Immature natural killer cell (primary cell): Measurements from ENCODE around the gene ZNF611. TPM values are rescaled to one million over a fixed set of nuclear protein-coding genes. Genes with fewer than 3 reads are reported as not detected.
"Not testable (repeated sequence)": the region's sequence is repeated elsewhere in the genome, so short reads cannot be mapped to it uniquely, and the experiment has no call there.

Experiments
- DNase-seq, 3 donors: peaks; one replicate each; pipeline ENCODE4 v3.0.0; 2022; ENCODE audit warnings: mixed read lengths in 1 of 3
- H3K27ac Mint-ChIP-seq, 6 donors: one replicate each; pipeline ENCODE4 v1.8.0; 2020; ENCODE audit warnings: mixed read lengths in 6 of 6, mild to moderate bottlenecking in 5 of 6, inconsistent platforms in 4 of 6, moderate library complexity in 3 of 6
- H3K27me3 Mint-ChIP-seq, 3 donors: one replicate each; pipeline ENCODE4 v1.8.0; 2020 to 2021; ENCODE audit warnings: low read depth in 3 of 3, mild to moderate bottlenecking in 3 of 3, mixed read lengths in 3 of 3, moderate library complexity in 3 of 3, inconsistent platforms in 1 of 3
- H3K36me3 Mint-ChIP-seq, 3 donors: one replicate each; pipeline ENCODE4 v1.8.0; 2020; ENCODE audit warnings: mixed read lengths in 3 of 3, inconsistent platforms in 2 of 3, mild to moderate bottlenecking in 2 of 3
- H3K4me1 Mint-ChIP-seq, 2 donors: one replicate each; pipeline ENCODE4 v1.8.0; 2020; ENCODE audit warnings: inconsistent platforms in 2 of 2, mild to moderate bottlenecking in 2 of 2, mixed read lengths in 2 of 2, moderate library complexity in 1 of 2
- H3K4me3 Mint-ChIP-seq, 5 donors: one replicate each; pipeline ENCODE4 v1.8.0; 2020; ENCODE audit warnings: mild to moderate bottlenecking in 5 of 5, mixed read lengths in 5 of 5, inconsistent platforms in 3 of 5, moderate library complexity in 3 of 5
- H3K9me3 Mint-ChIP-seq, 6 donors: one replicate each; pipeline ENCODE4 v1.8.0; 2020; ENCODE audit warnings: mild to moderate bottlenecking in 6 of 6, mixed read lengths in 6 of 6, inconsistent platforms in 4 of 6, moderate library complexity in 3 of 6
- polyA plus RNA-seq, 3 donors: library from polyadenylated mRNA; unstranded; fragments of 300-500 nt; fragmentation: Illumina TruSeq; gene quantifications; one replicate each; pipeline ENCODE4 v1.2.3, GENCODE V29; 2021

The ZNF611 gene
- polyA plus RNA-seq = 10 to 100 TPM; 18.4 to 75.2 (median 27.4) TPM

DNA sequence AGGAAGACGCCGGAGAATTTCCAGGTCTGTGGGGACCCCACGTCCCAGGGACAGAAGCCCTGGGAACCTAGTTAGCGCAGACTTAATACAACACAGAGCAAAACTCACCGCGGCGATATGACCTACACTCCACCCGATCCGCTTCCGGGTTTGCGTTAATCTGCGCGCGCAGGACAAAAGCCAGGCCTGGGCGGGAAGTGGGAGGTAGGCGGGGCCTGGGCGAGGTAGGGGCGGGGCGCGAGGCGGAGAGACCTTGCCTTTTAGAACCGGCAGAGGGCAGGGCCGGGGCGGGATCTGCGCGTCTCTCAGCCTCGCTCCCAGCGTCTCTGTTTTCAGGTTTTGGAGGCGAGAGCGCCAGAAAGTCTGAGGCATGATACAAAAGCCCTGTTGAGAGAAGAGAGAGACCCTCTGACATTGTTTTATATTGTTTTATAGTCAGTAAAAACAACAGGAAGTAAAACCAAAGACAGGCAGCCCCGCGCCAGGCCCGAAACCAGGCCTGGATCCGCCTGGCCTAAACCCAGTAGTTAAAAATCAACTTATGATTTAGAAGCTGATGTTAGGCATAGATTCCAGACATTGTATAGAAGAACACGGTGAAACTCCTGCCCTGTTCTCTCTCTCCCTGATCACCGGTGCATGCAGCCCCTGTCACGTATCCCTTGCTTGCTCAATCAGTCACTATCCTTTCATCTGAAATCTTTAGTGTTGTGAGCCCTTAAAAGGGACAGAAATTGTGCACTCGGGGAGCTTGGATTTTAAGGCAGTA is at the start of gene ZNF611:
Gene ZNF611 (minus strand): TSS at position 152 of the 769 bp plus-strand sequence. CDS start 19,150 bp downstream, outside the sequence.
- Mint-ChIP-seq H3K27me3 (peaks cover 4 to 7% (median 6%) of the 10 kb centered on the region in 3 donors), H3K27ac (peak within 1 kb of the TSS; percentile 89 to 97 (median 96)), H3K9me3 (no peaks in the 10 kb centered on the region), H3K36me3 (peaks cover 0 to 3% (median 0%) of the 10 kb centered on the region in 3 donors), H3K4me1 (peaks cover 23 to 30% of the 10 kb centered on the region in 2 donors), H3K4me3 (peak within 1 kb of the TSS; percentile 91 to 96 (median 94))
- peak; percentile 99 for DNase-seq

DNA sequence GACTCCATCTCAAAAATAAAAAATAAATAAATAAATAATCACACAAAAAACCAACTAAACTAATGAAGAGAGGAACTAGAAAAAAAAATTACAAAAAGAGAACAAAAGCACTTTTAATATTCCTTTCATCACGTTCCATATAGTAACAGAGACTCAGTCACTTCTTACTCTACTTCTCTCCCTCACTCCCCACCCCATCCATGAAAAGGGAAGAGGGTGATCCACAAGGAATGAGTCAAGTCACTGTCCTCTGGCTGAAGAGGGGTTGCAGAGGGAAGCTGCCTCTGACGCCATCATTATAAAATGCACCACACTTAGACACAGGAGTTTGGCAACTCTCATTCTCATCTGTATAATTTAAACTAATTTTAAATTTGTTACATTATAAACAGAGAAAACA is 48.0 kb upstream of the ZNF611 start:
- Mint-ChIP-seq H3K36me3 (peaks cover 24 to 35% (median 26%) of the 10 kb centered on the region in 3 donors), H3K27ac (peak overlapping the region in 1 of 6 donors; percentile 83), H3K4me3 (peak overlapping the region; percentile 16 to 92 (median 59)), H3K4me1 (peaks cover 81 to 84% of the 10 kb centered on the region in 2 donors)
- not testable (repeated sequence) for DNase-seq, H3K27me3 Mint-ChIP-seq, H3K9me3 Mint-ChIP-seq

GRCh38 chr19:52778811-52779210 is 44.0 kb upstream of the ZNF611 start:
- H3K4me1 Mint-ChIP-seq = peaks cover 79 to 80% of the 10 kb centered on the region in 2 donors
- peaks cover 0 to 6% (median 0%) of the 10 kb centered on the region in 6 donors for H3K9me3 Mint-ChIP-seq
- peak overlapping the region; percentile 83 to 96 (median 88) for H3K27ac Mint-ChIP-seq
- peak overlapping the region; percentile 73 to 83 (median 78) for H3K4me3 Mint-ChIP-seq
- DNase-seq = peak; percentile 74 to 77 (median 76)
- peaks cover 30 to 50% (median 47%) of the 10 kb centered on the region in 3 donors for H3K36me3 Mint-ChIP-seq
- H3K27me3 Mint-ChIP-seq = no peaks in the 10 kb centered on the region

- not testable (repeated sequence) for H3K27ac Mint-ChIP-seq, H3K4me3 Mint-ChIP-seq, DNase-seq, H3K27me3 Mint-ChIP-seq, H3K4me1 Mint-ChIP-seq
- H3K9me3 Mint-ChIP-seq = peaks cover 7 to 24% (median 17%) of the 10 kb centered on the region in 6 donors
- peaks cover 15 to 24% (median 21%) of the 10 kb centered on the region in 3 donors for H3K36me3 Mint-ChIP-seq
Measured at GRCh38 chr19:52756447-52756846, 21.6 kb upstream of the ZNF611 start.

DNA sequence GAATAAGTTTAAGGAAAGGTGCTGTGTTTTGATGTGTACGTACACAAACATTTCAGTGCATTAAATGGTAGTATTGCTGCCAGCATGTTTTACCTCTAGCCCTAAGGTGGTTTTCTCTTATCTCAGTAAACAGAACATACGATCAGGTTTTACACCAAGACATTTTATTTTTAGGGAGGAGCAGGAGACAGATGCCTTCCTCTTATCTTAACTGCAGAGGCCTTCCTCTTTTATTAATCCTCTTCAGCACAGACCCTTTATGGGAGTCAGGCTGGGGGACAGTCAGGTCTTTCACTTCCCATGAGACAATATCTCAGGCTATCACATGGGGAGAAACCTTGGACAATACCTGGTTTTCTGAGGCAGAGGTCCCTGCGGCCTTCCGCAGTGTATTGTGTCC is 14.9 kb upstream of the ZNF611 start:
- Mint-ChIP-seq H3K27ac (peak overlapping the region in 2 of 6 donors; percentile 6 to 25), H3K4me3 (no peak overlapping the region)

DNA sequence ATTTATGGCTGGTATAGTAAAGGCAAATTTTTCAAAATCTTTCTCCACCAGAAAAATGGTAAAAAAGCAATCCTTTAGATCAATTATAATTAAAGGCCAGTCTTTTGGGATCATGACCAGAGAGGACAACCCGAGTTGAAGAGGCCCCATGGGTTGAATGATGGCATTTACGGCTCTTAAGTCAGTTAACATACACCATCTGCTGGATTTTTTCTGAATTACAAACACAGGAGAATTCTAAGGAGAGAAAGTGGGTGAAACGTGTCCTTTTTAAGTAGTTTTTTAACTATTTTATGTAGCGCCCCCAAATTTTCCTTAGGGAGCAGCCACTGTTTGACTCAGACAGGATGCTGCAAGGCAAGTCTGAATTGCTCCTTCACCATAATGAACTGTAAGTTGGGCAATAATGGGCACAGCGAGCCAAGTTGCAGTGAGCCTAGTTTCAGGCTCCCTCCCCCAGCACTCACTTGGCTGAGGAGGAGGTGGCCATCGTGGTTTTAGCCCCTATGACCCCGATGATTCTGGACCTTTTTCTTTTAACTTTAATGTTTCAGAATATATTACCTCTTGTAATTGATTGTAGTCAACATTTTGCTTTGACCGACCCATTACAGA is 13.6 kb upstream of the ZNF611 start:
- Mint-ChIP-seq H3K4me3 (no peak overlapping the region), H3K27me3 (peaks cover 0 to 2% (median 2%) of the 10 kb centered on the region in 3 donors)
- peak; percentile 28 to 49 (median 41) for DNase-seq

More for the DNA sequence above, 14.9 kb upstream of the ZNF611 start:
- Mint-ChIP-seq H3K36me3 (peaks cover 11 to 30% (median 12%) of the 10 kb centered on the region in 3 donors), H3K4me1 (peaks cover 23 to 26% of the 10 kb centered on the region in 2 donors), H3K27me3 (peaks cover 0 to 2% (median 2%) of the 10 kb centered on the region in 3 donors), H3K9me3 (no peaks in the 10 kb centered on the region)
- no peak for DNase-seq

DNA sequence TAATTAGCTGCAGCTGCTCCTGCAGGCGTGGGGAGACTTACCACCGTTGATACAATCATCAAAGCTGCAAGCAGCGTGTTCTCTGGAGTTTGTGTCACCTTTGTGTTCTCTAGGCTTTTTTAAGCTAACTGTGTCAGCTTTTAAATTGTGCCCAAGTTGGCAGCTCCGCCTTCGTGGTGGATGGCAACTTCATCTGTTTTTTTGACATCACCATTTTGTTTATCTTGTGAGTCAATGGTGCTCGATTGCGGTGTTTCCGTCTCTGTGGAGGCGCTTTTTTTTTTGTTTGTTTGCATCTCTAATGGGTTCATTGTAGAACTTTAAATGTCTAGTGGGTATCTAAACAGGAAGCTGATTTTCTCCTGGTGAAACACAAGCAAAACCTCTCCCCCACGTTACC is 11.1 kb upstream of the ZNF611 start:
- peak overlapping the region; percentile 89 to 99 (median 96) for H3K27ac Mint-ChIP-seq
- H3K4me1 Mint-ChIP-seq = peaks cover 44 to 63% of the 10 kb centered on the region in 2 donors
- DNase-seq = peak; percentile 51 to 79 (median 58)
- H3K4me3 Mint-ChIP-seq = peak overlapping the region; percentile 53 to 81 (median 62)
- H3K9me3 Mint-ChIP-seq, H3K27me3 Mint-ChIP-seq: not testable (repeated sequence)
- peaks cover 3 to 14% (median 4%) of the 10 kb centered on the region in 3 donors for H3K36me3 Mint-ChIP-seq

More for the DNA sequence above, 13.6 kb upstream of the ZNF611 start:
- Mint-ChIP-seq H3K9me3 (no peaks in the 10 kb centered on the region), H3K36me3 (peaks cover 3 to 20% (median 8%) of the 10 kb centered on the region in 3 donors), H3K27ac (peak overlapping the region in 3 of 6 donors; percentile 47 to 64 (median 60)), H3K4me1 (peaks cover 25 to 38% of the 10 kb centered on the region in 2 donors)

- peaks cover 44 to 69% of the 10 kb centered on the region in 2 donors for H3K4me1 Mint-ChIP-seq
- H3K27ac Mint-ChIP-seq = peak overlapping the region in 5 of 6 donors; percentile 81 to 96 (median 86)
- no peaks in the 10 kb centered on the region for H3K9me3 Mint-ChIP-seq
- no peak for DNase-seq
- peak overlapping the region in 1 of 5 donors; percentile 36 for H3K4me3 Mint-ChIP-seq
- peaks cover 0 to 5% (median 0%) of the 10 kb centered on the region in 3 donors for H3K36me3 Mint-ChIP-seq
- H3K27me3 Mint-ChIP-seq = peaks cover 0 to 2% (median 2%) of the 10 kb centered on the region in 3 donors
Measured at GRCh38 chr19:52743091-52743490, 8.2 kb upstream of the ZNF611 start.

DNA sequence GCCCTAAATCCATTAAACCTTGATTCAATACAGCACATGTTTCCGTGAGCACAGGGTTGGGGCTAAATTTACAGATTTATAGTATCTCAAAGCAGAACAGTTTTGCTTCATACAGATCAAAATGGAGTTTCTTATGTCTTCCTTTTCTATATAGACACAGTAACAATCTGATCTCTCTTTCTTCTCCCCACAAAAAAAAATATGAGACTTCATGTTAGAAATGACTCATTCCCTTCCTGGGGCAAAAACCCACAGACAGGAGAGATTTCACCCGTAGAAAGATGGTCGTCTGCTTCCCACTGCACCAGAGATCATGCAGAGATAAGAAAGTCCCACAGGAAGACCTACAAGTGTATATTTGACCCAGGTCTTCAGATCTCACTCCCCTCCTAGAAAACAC is 7.7 kb upstream of the ZNF611 start:
- Mint-ChIP-seq H3K4me1 (peaks cover 44 to 69% of the 10 kb centered on the region in 2 donors), H3K4me3 (peak overlapping the region in 3 of 5 donors; percentile 36 to 65 (median 47)), H3K9me3 (no peaks in the 10 kb centered on the region), H3K36me3 (peaks cover 0 to 5% (median 0%) of the 10 kb centered on the region in 3 donors), H3K27me3 (peaks cover 0 to 2% (median 2%) of the 10 kb centered on the region in 3 donors), H3K27ac (peak overlapping the region; percentile 81 to 96 (median 86))
- peak in 2 of 3 donors; percentile 11 to 15 for DNase-seq

- H3K36me3 Mint-ChIP-seq = peaks cover 0 to 5% (median 0%) of the 10 kb centered on the region in 3 donors
- H3K27me3 Mint-ChIP-seq = peaks cover 0 to 2% (median 2%) of the 10 kb centered on the region in 3 donors
- no peak for DNase-seq
- peak overlapping the region; percentile 81 to 96 (median 86) for H3K27ac Mint-ChIP-seq
- H3K9me3 Mint-ChIP-seq = no peaks in the 10 kb centered on the region
- H3K4me3 Mint-ChIP-seq = peak overlapping the region in 1 of 5 donors; percentile 36
- peaks cover 43 to 66% of the 10 kb centered on the region in 2 donors for H3K4me1 Mint-ChIP-seq
Measured at GRCh38 chr19:52741951-52742485, 7.2 kb upstream of the ZNF611 start.

DNA sequence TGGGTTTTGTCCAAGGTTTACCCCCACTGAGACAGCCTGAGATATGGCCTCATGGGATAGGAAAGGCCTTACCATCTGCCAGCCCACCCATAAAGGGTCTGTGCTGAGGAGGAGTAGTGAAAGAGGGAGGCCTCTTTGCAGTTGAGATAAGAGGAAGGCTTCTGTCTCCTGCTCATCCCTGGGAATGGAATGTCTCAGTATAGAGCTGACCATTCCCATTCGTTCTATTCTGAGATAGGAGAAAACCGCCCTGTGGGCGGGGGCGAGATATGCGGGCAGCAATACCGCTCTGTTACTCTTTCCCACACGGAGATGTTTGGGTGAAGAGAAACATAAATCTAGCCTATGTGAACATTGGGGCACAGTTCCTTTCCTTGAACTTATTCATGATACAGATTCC is 6.5 kb upstream of the ZNF611 start:
- Mint-ChIP-seq H3K4me1 (peaks cover 36 to 59% of the 10 kb centered on the region in 2 donors), H3K4me3 (peak overlapping the region in 1 of 5 donors; percentile 18), H3K27ac (peak overlapping the region in 3 of 6 donors; percentile 56 to 96 (median 86))
- H3K36me3 Mint-ChIP-seq, DNase-seq, H3K9me3 Mint-ChIP-seq, H3K27me3 Mint-ChIP-seq: not testable (repeated sequence)

- Mint-ChIP-seq H3K27ac (no peak overlapping the region), H3K27me3 (peaks cover 4 to 6% (median 6%) of the 10 kb centered on the region in 3 donors), H3K9me3 (no peaks in the 10 kb centered on the region), H3K4me3 (no peak overlapping the region), H3K36me3 (peaks cover 0 to 5% (median 0%) of the 10 kb centered on the region in 3 donors), H3K4me1 (peaks cover 27 to 53% of the 10 kb centered on the region in 2 donors)
- no peak for DNase-seq
Measured at GRCh38 chr19:52739576-52739975, 4.7 kb upstream of the ZNF611 start.

- peak overlapping the region in 4 of 5 donors; percentile 91 to 96 (median 93) for H3K4me3 Mint-ChIP-seq
Measured at GRCh38 chr19:52735734-52736133, 890 bp upstream of the ZNF611 start.

More at GRCh38 chr19:52735734-52736133, 890 bp upstream of the ZNF611 start:
- DNase-seq = no peak
- H3K9me3 Mint-ChIP-seq = no peaks in the 10 kb centered on the region
- H3K4me1 Mint-ChIP-seq = peaks cover 23 to 35% of the 10 kb centered on the region in 2 donors
- H3K27ac Mint-ChIP-seq = peak overlapping the region; percentile 89 to 97 (median 96)
- H3K27me3 Mint-ChIP-seq = peaks cover 4 to 7% (median 6%) of the 10 kb centered on the region in 3 donors
- peaks cover 0 to 5% (median 3%) of the 10 kb centered on the region in 3 donors for H3K36me3 Mint-ChIP-seq
